ENCODE measurements around the gene KIF5B. TPM values are rescaled to one million over a fixed set of nuclear protein-coding genes. Genes with fewer than 3 reads are reported as not detected.

KIF5B gene
- total RNA-seq, 2 experiments from 2014 or later, result 63.8 to 81.3 TPM

GRCh38 chr10:32002531-32002930, 53.7 kb downstream of the KIF5B start:
- ChIA-PET POLR2A (interaction anchor here (0.6 to 1.1 kb wide), 2 partner anchors 27 to 1247 kb away, joined by 3 read pairs; no protein-coding TSS in a partner anchor), CTCF (ENCODE audit: unreplicated experiment) (no interaction called here)
- Histone ChIP-seq H3K4me1 (ENCODE audit: insufficient read depth, low read length, poor library complexity, severe bottlenecking) (no peaks in the 10 kb centered on the region), H3K27ac (ENCODE audit: low read depth, low read length, poor library complexity, severe bottlenecking) (no peak overlapping the region), H3K79me2 (ENCODE audit: insufficient read depth, low read depth, low read length) (no peaks in the 10 kb centered on the region), H3K9me2 (ENCODE audit: insufficient read depth, low read length) (no peaks in the 10 kb centered on the region), H3K4me3 (ENCODE audit: low read depth, low read length, poor library complexity, severe bottlenecking) (no peak overlapping the region), H4K20me1 (ENCODE audit: insufficient read depth, low read length) (no peaks in the 10 kb centered on the region), H3K4me2 (ENCODE audit: low read length) (no peak overlapping the region), H3K36me3 (ENCODE audit: insufficient read depth, low read length) (peaks cover 9% of the 10 kb centered on the region; the same call in 1 of the 2 replicates), H3K9me3 (ENCODE audit: low read length) (no peaks in the 10 kb centered on the region), H2AFZ (ENCODE audit: low read length) (no peak overlapping the region)
- intact Hi-C loops (cut with micrococcal nuclease; ENCODE audit: unreplicated experiment), result no loop called here
- BruUV-seq (replicated peaks), result no TSS peak
- TF ChIP-seq EZH2phosphoT487 (IDR thresholded peaks at IDR 0.05; ENCODE audit: borderline replicate concordance, low read depth, low read length) (no peak), CTCF (conservative IDR thresholded peaks at IDR 0.05; ENCODE audit: low read length) (no peak)
- DNase-seq (ENCODE audit: low spot score), result no peak

- no TSS peak for BruUV-seq (replicated peaks)
- ChIA-PET CTCF (ENCODE audit: unreplicated experiment) (no interaction called here), POLR2A (interaction anchor here (0.6 kb wide), 1 partner anchor 23 kb away, joined by 4 read pairs; no protein-coding TSS in a partner anchor)
- no peak for TF ChIP-seq EZH2phosphoT487 (IDR thresholded peaks at IDR 0.05; ENCODE audit: borderline replicate concordance, low read depth, low read length)
- no peak for TF ChIP-seq CTCF (conservative IDR thresholded peaks at IDR 0.05; ENCODE audit: low read length)
- Histone ChIP-seq H3K4me1 (ENCODE audit: insufficient read depth, low read length, poor library complexity, severe bottlenecking) (no peaks in the 10 kb centered on the region), H3K36me3 (ENCODE audit: insufficient read depth, low read length) (no peaks in the 10 kb centered on the region; the same call in 1 of the 2 replicates), H3K4me2 (ENCODE audit: low read length) (no peak overlapping the region), H3K27ac (ENCODE audit: low read depth, low read length, poor library complexity, severe bottlenecking) (no peak overlapping the region), H3K4me3 (ENCODE audit: low read depth, low read length, poor library complexity, severe bottlenecking) (no peak overlapping the region), H3K79me2 (ENCODE audit: insufficient read depth, low read depth, low read length) (no peaks in the 10 kb centered on the region), H2AFZ (ENCODE audit: low read length) (no peak overlapping the region), H3K9me2 (ENCODE audit: insufficient read depth, low read length) (no peaks in the 10 kb centered on the region), H4K20me1 (ENCODE audit: insufficient read depth, low read length) (no peaks in the 10 kb centered on the region), H3K9me3 (ENCODE audit: low read length) (no peaks in the 10 kb centered on the region)
- intact Hi-C loops (cut with micrococcal nuclease; ENCODE audit: unreplicated experiment), result no loop called here
- no peak for DNase-seq (ENCODE audit: low spot score)
Measured at GRCh38 chr10:32000937-32001336, 55.3 kb downstream of the KIF5B start.

- Histone ChIP-seq H3K9me3 (ENCODE audit: low read length) (no peaks in the 10 kb centered on the region), H3K79me2 (ENCODE audit: insufficient read depth, low read depth, low read length) (no peaks in the 10 kb centered on the region), H2AFZ (ENCODE audit: low read length) (no peak overlapping the region), H3K27ac (ENCODE audit: low read depth, low read length, poor library complexity, severe bottlenecking) (no peak overlapping the region), H3K9me2 (ENCODE audit: insufficient read depth, low read length) (no peaks in the 10 kb centered on the region), H3K4me1 (ENCODE audit: insufficient read depth, low read length, poor library complexity, severe bottlenecking) (no peaks in the 10 kb centered on the region), H4K20me1 (ENCODE audit: insufficient read depth, low read length) (no peaks in the 10 kb centered on the region), H3K36me3 (ENCODE audit: insufficient read depth, low read length) (no peaks in the 10 kb centered on the region), H3K4me2 (ENCODE audit: low read length) (no peak overlapping the region), H3K4me3 (ENCODE audit: low read depth, low read length, poor library complexity, severe bottlenecking) (no peak overlapping the region)
- POLR2A ChIA-PET, result interaction anchor here (0.9 kb wide), 1 partner anchor 110 kb away, joined by 3 read pairs; no protein-coding TSS in a partner anchor
- CTCF ChIA-PET (ENCODE audit: unreplicated experiment), result no interaction called here
- no peak for DNase-seq (ENCODE audit: low spot score)
- TF ChIP-seq CTCF (conservative IDR thresholded peaks at IDR 0.05; ENCODE audit: low read length) (no peak), EZH2phosphoT487 (IDR thresholded peaks at IDR 0.05; ENCODE audit: borderline replicate concordance, low read depth, low read length) (no peak)
- intact Hi-C loops (cut with micrococcal nuclease; ENCODE audit: unreplicated experiment), result no loop called here
- no TSS peak for BruUV-seq (replicated peaks)
Measured at GRCh38 chr10:31999836-32000235, 56.4 kb downstream of the KIF5B start.
